ENCODE results near the gene ZNF32. TPM values are rescaled to one million over a fixed set of nuclear protein-coding genes. Genes with fewer than 3 reads are reported as not detected.

The ZNF32 gene
- total and polyA plus RNA-seq, 2 of the 8 experiments (the other 6 are each of a cell fraction or from before 2014, with no cell fraction given): 17.2 to 22.5 TPM

GRCh38 chr10:43596546-43596945, 52.1 kb downstream of the ZNF32 start (continued):
- TF ChIP-seq MAFK (IDR thresholded peaks at IDR 0.05; ENCODE audit: low read depth, low read length) (no peak), ASH2L (IDR thresholded peaks at IDR 0.05; ENCODE audit: low read length) (no peak), CEBPB (IDR thresholded peaks at IDR 0.05; ENCODE audit: low read depth, low read length) (no peak), BACH1 (IDR thresholded peaks at IDR 0.05; ENCODE audit: low read length) (no peak), TAF7 (optimal IDR thresholded peaks at IDR 0.05; ENCODE audit: borderline replicate concordance, low read depth, low read length) (no peak), ATF3 (IDR thresholded peaks at IDR 0.05; ENCODE audit: insufficient read depth, low read depth, low read length) (no peak), CHD7 (IDR thresholded peaks at IDR 0.05; ENCODE audit: insufficient replicate concordance, low read length) (no peak)
